COLO668 (cell line): Measurements from ENCODE around the gene POR.
"Not testable (repeated sequence)": the region's sequence is repeated elsewhere in the genome, so short reads cannot be mapped to it uniquely, and the experiment has no call there.

ENCODE experiments used
- DNase-seq: peaks from one replicate; lab custom pipeline; 2025; ENCODE audit not compliant: unreplicated experiment; lab: John Stamatoyannopoulos, UW

POR gene

DNA sequence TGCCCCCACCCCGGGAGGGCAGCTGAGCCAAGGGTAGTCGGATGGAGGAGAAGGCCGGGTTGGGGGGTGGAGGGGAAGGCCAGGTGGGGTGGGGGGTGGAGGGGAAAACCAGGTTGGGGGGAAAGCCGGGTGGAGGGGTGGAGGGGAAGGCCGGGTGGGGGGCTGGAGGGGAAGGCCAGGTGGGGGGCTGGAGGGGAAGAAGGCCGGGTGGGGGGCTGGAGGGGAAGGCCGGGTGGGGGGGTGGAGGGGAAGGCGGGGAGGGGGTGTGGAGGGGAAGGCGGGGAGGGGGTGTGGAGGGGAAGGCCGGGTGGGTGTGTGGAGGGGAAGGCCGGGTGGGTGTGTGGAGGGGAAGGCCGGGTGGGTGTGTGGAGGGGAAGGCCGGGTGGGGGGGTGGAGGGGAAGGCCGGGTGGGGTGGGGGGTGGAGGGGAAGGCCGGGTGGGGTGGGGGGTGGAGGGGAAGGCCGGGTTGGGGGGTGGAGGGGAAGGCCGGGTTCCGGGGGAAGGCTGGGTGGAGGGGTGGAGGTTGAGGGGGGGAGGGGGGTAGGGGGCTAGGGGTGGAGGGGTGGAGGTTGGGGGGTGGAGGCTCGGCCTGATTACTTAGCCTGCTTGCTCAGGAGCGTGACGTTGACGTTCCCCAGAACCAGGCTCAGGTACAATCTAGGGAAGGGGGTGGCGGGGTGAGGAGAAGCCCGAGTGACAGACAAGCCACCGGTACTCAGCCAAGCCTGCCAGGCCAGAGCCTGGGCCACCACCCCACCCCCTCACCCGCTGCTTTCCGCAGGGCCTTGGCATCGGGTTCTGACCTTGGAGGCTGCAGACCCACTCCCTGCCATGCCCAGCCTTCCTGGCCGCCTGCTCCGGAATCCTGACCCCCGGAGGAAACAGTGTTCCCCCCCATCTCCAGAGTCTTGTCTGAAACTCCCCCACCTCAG is 73.9 kb downstream of the POR start:
- DNase-seq = no peak

DNA sequence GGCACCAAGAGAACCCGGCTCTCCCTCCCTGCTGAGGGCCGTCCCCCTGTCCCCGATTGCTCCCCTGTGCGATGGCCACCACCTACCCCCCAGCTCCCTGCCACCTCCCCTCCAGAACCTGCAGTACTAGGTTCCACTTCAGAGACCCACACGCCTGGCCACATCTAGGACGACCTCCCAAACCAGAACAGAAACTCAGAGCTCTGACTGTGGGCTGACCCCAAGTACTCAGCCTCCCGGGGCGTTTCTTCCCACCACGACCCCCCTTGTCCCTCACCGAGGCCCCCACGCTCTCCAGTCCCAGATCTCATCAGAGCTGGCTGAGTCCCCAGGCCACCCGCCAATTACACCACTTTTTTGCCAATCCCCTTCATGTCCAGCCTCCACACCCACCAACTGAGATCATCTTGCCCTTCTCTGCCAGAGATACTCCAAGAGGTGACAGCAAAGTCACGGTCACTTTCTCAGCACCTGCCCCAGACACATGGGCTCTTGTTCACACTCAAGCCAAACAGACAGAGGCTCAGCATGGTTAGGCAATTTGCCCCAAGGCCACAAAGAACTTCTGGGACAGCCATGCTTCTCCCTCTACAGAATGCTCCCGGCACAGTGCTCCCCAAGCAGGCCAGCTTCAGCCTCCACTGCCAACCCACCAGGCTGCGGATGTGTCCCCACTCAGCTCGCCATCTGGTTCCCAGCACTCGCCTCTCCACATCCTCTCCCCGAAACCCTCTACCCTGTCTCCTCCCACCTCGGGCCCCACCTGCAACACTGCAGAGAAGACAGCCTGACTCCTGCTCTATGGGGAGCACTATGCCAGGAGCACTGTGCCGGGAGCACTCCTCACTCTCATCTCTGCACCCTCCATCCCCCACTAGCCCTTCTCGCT is 74.8 kb downstream of the POR start:
- DNase-seq = no peak

DNA sequence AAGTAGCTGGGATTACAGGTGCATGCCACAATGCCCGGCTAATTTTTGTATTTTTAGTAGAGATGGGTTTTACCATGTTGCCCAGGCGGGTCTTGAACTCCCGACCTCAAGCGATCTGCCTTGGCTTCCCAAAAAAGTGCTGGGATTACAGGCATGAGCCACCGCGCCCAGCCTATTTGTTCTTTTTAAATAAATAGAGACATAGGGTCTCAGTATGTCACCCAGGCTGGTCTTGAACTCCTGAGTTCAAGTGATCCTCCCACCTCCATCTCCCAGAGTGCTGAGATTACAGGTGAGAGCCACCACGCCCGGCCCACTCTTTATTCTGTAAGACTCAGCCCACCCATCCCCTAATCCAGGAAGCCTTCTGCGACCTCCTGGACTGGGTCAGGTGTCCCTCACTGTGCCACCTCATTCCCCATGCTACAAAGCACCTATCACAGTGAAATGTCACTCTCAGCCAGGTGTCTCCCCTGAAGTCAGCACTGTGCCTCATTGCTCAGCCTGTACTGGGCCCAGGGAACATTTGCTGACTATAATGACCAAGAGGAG is 76.7 kb downstream of the POR start:
- no peak for DNase-seq

DNA sequence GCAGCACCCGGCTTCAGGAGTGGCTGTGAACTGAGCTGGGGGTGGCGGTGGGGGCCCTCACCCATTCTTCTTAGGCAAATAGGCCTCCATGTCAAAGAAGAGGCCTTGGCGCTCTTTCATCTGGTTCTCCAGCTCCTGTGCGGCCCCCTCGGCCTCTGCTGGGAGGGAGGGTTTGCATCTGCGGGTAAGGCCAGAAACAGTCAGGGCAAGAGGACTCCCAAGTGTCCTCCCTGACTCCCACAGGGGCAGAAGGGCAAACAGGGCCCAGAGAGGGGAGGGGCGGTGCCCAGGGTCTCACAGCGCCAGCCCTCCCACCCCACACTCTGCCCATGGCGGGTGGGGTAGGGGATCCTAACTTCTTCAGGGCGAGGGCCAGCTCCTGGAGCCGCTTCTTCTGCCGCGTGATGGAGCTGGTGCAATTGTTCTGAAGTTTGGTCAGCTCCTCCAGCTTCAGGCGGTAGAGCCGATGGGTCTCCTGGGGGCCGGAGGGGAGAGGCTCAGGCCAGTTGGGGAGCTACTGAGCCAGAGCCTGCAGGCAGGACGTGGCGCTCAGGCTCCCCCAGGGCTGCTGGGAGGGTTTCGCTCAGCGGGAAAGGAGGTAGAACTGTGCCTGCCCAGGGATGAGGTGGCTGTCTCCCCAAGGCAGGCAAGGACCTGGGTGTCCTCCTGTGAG is 77.3 kb downstream of the POR start:
- DNase-seq = no peak

DNA sequence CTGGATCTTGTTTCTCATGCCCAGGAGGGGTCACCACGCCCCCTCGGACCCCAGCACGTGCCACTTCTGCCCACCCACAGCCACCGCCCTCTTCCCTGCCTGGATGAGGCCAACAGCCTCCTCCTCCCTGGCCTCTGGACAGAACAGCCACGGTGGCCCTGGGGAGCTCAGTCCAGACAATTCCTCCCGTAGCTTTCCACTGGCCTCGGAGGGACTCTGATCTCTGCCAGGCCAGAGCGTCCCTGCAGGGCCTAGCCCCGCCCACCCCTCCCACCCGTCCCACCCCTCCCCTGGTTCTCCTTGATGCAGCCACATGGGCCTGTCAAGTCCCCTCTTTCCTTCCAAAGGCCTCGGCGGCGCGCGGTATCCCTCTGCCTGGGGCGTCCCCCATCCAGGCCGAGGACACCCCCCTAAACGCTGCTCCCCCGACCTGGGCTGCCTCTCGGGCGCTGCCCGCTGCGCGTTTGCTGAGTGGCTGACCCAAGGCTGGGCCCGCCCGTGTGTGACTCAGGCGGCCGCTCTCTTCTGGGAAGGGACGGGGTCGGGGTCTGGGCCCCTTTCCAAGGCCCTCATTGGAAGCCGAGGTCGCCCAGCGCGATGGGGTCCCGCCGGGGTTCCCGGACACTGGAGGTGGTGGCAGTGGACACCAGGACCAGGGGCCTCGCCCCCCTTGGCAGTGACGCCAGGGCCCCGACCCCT is 78.9 kb downstream of the POR start:
- peak; percentile 26 for DNase-seq

DNA sequence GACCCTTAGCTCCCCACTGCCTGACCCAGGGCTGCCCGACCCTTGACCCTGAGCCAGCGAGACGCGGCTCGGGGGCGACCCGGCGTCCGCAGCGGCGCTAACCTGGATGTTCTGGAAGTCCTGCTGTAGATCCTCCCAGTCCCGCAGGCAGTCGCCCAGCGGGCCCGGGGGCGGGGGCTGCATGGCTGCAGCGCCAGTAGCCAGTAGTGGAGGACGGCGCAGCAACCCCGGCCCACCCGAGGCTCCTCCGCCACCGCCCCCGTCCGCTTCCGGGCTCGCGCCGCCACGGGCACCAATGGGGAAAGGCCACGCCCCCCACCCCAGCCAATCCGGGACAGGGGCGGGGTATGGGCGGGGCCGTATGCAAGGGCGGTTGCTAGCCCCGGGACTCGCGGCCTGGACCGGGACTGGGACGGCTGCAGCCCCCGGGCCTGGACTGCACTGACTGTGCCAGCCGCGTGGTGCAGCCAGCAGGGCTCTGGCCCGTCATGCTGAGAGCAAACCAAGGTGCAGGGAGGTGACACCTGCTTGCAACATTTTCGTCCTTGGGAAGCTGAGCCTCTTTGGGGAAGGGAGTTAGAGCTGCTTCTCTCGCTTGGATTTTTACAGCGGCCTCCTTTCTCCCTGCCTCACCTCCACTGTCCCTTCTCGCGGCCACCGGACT is 79.6 kb downstream of the POR start, which contains the start of gene TMEM120A:
Gene TMEM120A, minus strand, starts transcription at position 208 of the 664 bp plus-strand sequence. Its CDS starts 25 bp downstream, at position 183.
- DNase-seq = peak; percentile 93

DNA sequence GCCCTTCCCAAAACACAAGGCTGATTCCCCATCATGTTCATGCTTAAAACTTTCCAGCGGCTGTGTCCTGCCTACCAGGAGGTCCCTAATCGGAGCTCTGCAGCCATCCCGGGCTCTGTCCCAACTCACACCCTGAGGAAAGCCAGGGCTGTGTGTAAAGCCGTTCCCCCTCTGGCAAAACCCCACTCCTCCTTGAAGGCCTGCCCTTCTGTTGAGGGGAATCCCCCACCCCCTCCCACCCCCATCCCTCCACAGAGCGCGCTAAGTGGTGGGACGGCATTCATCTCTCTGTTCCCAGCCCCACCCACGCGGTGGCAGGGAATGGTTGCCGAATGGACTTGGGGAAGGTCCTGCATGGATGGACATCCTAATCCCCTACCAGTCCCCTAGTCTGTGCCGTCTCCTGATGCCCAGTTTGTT is 80.1 kb downstream of the POR start:
- DNase-seq = no peak

DNA sequence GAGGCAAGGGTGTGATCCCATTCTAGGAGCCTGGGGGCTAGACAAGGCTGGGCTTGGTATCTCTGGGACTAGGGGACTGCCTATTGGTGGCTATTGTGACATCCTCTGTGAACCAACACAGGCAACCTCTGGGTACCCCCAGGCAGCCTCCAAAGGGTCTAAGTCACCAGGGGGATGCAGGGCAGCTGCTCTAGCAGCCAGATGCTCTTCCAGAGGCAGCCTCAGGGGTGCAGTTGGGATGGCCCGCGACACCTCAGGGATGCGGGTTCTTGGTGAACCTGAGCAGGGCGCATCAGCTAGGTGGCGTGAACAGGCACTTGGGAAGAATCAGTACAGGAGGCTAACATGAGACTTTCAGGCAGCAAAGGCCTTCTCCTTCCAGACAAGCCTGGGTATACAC is 81.0 kb downstream of the POR start:
- no peak for DNase-seq

DNA sequence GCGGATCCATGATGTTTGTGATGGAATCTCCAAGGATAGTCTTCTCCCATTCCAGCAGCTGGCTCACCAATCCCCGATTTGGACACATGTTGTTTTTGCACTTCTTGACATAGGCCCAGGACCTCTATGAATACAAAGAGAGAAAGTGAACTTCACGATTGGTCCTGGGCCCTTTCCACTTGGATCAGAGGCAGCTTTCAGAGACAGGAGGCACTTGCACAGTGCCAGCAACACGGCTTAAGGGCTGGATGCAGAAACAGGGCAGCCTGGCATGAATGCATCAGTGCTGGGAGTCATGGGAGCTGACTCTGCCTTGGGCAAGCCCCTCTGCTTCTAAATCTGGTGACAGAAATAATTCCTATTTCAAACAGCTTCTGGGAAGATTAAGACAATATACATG is 81.5 kb downstream of the POR start:
- DNase-seq = no peak

DNA sequence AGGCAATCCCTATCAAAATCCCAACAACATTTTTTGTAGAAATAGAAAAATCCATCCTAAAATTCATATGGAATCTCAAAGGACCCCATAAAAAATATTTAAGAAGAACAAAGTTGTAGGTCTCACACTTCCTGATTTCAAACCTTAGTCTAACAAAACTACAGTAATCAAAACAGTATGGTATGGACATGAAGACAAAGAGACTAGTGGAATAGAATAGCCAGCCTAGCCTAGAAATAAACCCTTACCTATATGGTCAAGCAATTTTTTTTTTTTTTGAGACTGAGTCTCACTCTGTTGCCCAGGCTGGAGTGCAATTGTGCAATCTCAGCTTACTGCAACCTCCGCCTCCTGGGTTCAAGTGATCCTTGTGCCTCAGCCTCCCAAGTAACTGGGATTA is 83.1 kb downstream of the POR start:
- DNase-seq = no peak

DNA sequence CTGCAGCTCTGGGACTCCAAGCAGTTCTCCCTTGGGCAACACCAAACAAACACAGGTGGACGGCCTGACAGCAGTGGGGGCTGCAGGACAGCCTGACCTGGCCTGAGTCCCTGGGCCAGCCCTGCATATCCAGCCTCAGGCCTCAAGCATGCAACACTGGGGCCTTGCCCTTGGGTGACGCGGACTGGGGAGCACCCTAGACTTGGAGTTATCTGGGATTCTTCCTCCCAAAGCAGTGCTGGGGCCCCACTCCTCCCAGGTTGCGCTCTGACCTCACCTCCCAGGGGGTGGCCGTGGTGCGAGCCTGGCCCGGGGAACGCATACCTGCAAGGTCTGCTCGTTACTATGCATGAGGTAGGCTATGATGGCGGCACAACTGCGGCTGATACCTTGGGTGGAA is 85.6 kb downstream of the POR start:
- DNase-seq = no peak

DNA sequence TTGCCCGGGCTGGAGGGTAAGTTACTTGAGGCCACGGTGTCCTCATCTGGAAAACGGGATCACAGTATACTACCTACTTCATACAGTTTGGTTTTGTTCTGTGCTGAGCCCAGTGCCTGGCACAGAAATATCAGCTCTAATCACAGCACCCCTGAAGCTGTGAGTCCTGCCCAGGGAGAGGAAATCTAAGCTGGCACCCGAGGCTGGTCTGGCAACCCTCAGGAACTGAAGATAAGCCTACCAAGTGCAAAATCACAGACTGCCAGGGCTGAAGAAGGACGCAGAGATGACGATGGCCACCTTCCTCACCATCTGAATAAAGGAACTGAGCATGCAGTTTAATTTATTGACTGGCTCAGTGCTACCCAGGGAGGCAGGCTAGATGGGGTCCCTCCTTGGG is 87.2 kb downstream of the POR start:
- DNase-seq = no peak

DNA sequence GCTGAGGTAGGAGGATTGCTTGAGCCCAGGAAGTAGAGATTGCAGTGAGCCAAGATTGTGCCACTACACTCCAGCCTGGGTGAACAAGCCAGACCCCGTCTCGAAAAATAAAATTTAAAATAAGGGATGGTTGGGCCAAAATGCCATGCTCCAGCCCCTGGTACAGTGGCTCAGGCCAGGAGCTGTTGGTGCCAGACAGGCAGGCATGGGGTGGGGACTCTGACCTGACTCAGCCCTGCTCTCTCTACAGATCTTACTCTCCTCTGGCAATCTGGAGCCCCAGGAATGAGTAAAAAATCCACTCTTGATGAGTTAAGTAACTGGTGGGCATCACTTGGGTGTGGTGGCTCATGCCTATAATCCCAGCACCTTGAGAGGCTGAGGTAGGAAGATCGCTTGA is 87.9 kb downstream of the POR start:
- no peak for DNase-seq

DNA sequence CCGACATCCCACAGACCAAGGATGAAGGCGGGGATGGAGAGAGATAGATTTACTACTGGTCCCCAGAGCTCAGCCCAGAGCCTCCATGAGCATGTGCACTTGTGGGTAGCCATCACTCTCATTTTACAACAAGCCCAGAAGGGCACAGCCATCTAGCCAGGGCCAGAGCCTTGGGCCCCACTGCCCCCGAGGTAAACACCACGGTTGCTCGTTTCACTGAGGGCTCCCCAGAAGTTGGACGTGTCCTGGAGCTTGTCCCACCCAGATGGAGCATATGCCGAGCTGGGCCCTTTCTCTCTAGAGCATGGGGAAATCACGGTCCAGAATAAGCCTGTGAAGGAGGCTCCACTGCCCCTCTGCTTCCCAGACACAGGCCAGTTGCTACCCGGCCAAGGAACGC is 88.4 kb downstream of the POR start:
- DNase-seq = no peak

DNA sequence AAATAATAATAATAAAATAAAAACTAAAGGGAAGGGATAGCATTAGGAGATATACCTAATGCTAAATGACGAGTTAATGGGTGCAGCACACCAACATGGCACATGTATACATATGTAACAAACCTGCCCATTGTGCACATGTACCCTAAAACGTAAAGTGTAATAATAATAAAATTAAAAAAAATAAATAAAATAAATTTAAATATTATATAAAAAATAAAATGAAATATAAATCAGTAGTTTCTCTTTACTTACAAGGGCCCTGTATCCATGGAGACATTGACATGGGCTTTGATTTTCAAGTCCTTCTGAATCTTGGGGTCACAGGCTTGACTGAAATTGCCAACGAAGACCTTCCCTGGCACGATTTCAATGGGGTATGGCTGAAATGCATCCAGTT is 90.0 kb downstream of the POR start:
- DNase-seq = not testable (repeated sequence)

DNA sequence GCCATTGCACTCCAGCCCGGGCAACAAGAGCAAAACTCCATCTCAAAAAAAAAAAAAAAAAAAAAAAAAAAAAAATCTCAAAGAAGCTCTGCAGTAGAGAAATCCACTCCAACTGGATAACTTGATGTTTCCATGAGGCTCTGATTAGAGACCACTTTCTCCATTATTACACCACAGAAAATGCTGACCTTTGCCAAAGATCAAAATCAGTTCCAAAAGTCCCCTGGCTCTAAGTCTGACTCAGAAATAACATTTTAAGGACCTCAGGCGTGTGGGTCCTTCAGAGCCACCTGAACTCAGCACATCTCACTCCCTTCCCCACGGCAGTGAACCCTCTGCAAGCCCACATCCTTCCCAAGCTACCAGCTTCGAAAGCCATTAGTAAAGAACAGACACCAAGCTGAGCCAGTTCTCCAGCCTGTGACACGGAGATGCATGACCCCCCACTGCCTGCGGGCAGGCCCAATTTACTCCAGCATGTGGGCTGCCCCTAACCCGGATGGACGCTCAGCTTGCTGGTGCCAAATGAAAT is 93.3 kb downstream of the POR start:
- DNase-seq = no peak

DNA sequence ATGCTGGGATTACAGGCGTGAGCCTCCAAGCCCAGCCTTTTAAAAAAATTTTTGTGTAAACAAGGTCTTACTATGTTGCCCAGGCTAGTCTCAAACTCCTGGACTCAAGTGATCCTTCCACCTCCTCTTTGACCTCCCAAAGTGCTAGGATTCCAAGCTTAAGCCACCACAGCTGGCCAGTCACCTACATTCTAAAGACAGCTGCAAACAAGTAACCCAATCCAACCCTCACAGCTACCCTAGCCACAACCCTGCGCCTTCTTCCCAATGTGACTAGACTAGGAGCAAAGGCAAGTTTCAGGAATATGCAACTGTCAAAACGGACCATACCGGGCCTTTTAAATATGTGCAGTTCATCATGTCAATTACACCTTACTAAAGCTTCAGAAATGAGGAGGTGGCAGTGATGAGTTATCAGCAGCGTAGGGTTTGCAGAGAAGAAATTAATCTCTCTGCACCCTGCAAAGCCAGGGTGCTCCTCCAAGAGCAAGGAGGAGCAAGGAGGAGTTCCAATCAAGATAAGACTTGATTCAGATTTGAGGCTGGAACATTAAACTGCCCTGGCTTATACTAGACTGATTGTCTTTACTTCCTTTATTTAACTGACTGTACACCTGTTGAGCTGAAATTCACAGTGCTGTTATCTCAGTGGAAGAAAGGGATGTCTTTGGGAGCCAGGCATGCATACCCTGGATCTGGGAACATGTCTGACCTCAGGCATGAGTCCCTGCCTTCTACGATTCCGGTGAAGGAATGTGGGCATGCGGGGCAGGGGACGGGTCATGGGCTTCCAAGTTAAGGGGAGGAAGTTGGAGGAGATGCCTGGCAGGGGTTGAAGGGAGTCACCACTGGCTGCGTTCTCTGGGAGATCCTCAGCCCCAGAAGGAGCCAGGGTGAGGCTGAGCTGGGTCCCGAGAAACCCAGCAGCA is 95.0 kb downstream of the POR start:
- no peak for DNase-seq

DNA sequence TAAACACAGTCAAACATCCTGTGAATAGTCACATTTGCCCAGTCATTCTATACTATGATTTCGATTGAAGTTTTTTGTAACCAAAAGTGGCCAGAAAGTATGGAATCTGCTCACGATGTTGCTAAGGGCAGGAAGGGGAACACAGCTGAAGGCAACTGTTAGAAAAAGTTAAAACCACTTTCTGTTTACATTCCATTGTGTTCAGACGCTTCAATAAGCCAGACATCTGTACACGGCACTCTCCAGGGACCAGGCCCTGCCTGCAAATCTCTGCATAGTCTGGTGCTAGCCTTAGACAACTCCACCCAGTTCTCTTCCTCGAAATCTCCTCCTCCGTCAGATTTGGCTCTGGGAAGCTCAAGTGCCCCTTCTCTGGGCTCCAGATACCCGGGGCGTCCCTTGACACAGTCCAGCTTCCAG is 96.5 kb downstream of the POR start:
- no peak for DNase-seq
